Mesendoderm (in vitro differentiated cells): ENCODE data around the gene PILRB.
"Not testable (repeated sequence)": the region's sequence is repeated elsewhere in the genome, so short reads cannot be mapped to it uniquely, and the experiment has no call there.

ENCODE experiments used
- DNase-seq: peaks from one replicate; pipeline ENCODE4 v3.0.0; 2013
- H2AK5ac ChIP-seq: 2 replicates; pipeline ENCODE4 v1.6.1; 2013; ENCODE audit warnings: low read length, inconsistent platforms
- H2BK120ac ChIP-seq: 2 replicates; pipeline ENCODE4 v1.6.1; 2013; ENCODE audit warnings: low read depth, mild to moderate bottlenecking, low read length, moderate library complexity, mixed read lengths
- H2BK15ac ChIP-seq: replicated peaks from 2 replicates; pipeline ENCODE4 v1.6.1; 2013; ENCODE audit warnings: low read depth, mild to moderate bottlenecking, moderate library complexity
- H2BK5ac ChIP-seq: 2 replicates; pipeline ENCODE4 v1.6.1; 2013; ENCODE audit warnings: low read length, inconsistent platforms
- H3K18ac ChIP-seq: 2 replicates; pipeline ENCODE4 v1.6.1; 2013; ENCODE audit warnings: mild to moderate bottlenecking, low read length, mixed read lengths
- H3K23ac ChIP-seq: one replicate; pipeline ENCODE4 v1.6.1; 2013; ENCODE audit warnings: low read length
- H3K27ac ChIP-seq: 2 replicates; pipeline ENCODE4 v1.5.1; 2013; ENCODE audit warnings: low read depth, mild to moderate bottlenecking, inconsistent platforms, low read length, moderate library complexity
- H3K27me3 ChIP-seq: 2 replicates; pipeline ENCODE4 v1.6.1; 2013; ENCODE audit warnings: low read length, control low read depth, mild to moderate bottlenecking, inconsistent platforms; ENCODE audit not compliant: insufficient read depth, poor library complexity
- H3K36me3 ChIP-seq: 2 replicates; pipeline ENCODE4 v1.6.1; 2013; ENCODE audit warnings: low read length, inconsistent platforms; ENCODE audit not compliant: control insufficient read depth, insufficient read depth
- H3K4ac ChIP-seq: one replicate; pipeline ENCODE4 v1.6.1; 2013; ENCODE audit warnings: low read depth, mild to moderate bottlenecking, low read length, moderate library complexity
- H3K4me1 ChIP-seq: 2 replicates; pipeline ENCODE4 v1.6.1; 2013; ENCODE audit warnings: low read depth, low read length, inconsistent platforms; ENCODE audit not compliant: control insufficient read depth
- H3K4me2 ChIP-seq: 2 replicates; pipeline ENCODE4 v1.6.1; 2013; ENCODE audit warnings: low read length
- H3K4me3 ChIP-seq: 2 replicates; pipeline ENCODE4 v1.5.1; 2013; ENCODE audit warnings: mild to moderate bottlenecking, low read length
- H3K56ac ChIP-seq: one replicate; pipeline ENCODE4 v1.6.1; 2013; ENCODE audit warnings: low read length
- H3K79me1 ChIP-seq: 2 replicates; pipeline ENCODE4 v1.6.1; 2013; ENCODE audit warnings: low read length, inconsistent platforms
- H3K79me2 ChIP-seq: 2 replicates; pipeline ENCODE4 v1.6.1; 2013; ENCODE audit warnings: mild to moderate bottlenecking, low read length; ENCODE audit not compliant: control insufficient read depth, insufficient read depth
- H3K9ac ChIP-seq: 2 replicates; pipeline ENCODE4 v1.6.1; 2013; ENCODE audit warnings: low read length, inconsistent platforms
- H4K5ac ChIP-seq: one replicate; pipeline ENCODE4 v1.6.1; 2013; ENCODE audit warnings: low read length
- H4K8ac ChIP-seq: one replicate; pipeline ENCODE4 v1.6.1; 2013; ENCODE audit warnings: low read depth, mild to moderate bottlenecking, control low read depth, low read length, moderate library complexity
- WGBS: extraction: QIAGEN DNeasy Blood & Tissue Kit; methylation state at CpG from one replicate; pipeline ENCODE4 v1.1.7; 2013; ENCODE audit warnings: low lambda C conversion rate, missing lambda C conversion rate; ENCODE audit not compliant: insufficient coverage; ENCODE audit errors: extremely low coverage; 5-methylcytosine and 5-hydroxymethylcytosine counted together

PILRB gene

GRCh38 chr7:100344560-100345287, 13.2 kb upstream of the PILRB start:
- not testable (repeated sequence) for H3K18ac ChIP-seq, H3K27ac ChIP-seq, H3K23ac ChIP-seq, H3K79me2 ChIP-seq, H3K4me2 ChIP-seq, H3K27me3 ChIP-seq, H4K8ac ChIP-seq, H3K56ac ChIP-seq, H3K4me1 ChIP-seq, H2BK15ac ChIP-seq, H2AK5ac ChIP-seq, H3K79me1 ChIP-seq, H2BK120ac ChIP-seq, H4K5ac ChIP-seq, H3K9ac ChIP-seq, H3K4ac ChIP-seq, H3K4me3 ChIP-seq, H2BK5ac ChIP-seq
- WGBS = no CpG with 5 or more reads among the region's 13 CpGs
- DNase-seq = peak; percentile 66
- H3K36me3 ChIP-seq = peaks cover 18% of the 10 kb centered on the region

- H3K4ac ChIP-seq, H2BK15ac ChIP-seq, H2BK5ac ChIP-seq, H3K4me3 ChIP-seq, H3K18ac ChIP-seq, H4K5ac ChIP-seq, H2AK5ac ChIP-seq, H3K27ac ChIP-seq, H3K79me2 ChIP-seq, H2BK120ac ChIP-seq, H3K4me1 ChIP-seq, H3K4me2 ChIP-seq, H3K79me1 ChIP-seq, H3K9ac ChIP-seq, H4K8ac ChIP-seq, H3K27me3 ChIP-seq, H3K56ac ChIP-seq, H3K23ac ChIP-seq: not testable (repeated sequence)
- WGBS = no CpG with 5 or more reads among the region's 5 CpGs
- DNase-seq = peak; percentile 58
- H3K36me3 ChIP-seq = peaks cover 18% of the 10 kb centered on the region
These were observed 12.6 kb upstream of the PILRB start for GRCh38 chr7:100345288-100345672.

DNA sequence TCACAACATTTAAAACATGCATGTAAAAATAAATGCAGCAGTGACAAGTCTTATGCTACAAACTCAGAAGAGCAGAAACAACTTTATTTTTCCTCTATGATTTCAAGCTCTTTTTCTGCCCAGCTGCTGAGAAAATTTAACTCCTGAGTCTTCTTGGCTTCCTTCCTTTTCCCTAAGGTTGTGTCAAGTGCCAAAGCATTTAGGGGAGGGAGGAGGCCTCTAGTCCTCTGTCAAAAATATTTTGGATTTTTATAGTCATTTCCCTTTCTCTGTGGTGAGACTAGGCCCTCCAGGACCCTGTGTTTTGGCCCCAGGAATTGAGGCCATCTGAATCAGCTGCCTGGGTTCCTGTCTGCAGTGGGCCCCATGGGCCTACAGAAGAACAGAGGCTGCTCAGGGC, 11.0 kb upstream of the PILRB start:
- Histone ChIP-seq H3K56ac (no peak overlapping the region), H3K18ac (no peak overlapping the region), H2BK120ac (no peak overlapping the region), H4K8ac (no peak overlapping the region), H2AK5ac (no peak overlapping the region), H2BK15ac (no peak overlapping the region), H3K27ac (no peak overlapping the region), H3K27me3 (no peaks in the 10 kb centered on the region), H3K4ac (no peak overlapping the region), H3K9ac (no peak overlapping the region), H3K23ac (no peak overlapping the region), H3K36me3 (peaks cover 22% of the 10 kb centered on the region), H3K4me2 (no peak overlapping the region), H3K4me3 (no peak overlapping the region), H3K79me1 (peaks cover 3% of the 10 kb centered on the region), H2BK5ac (no peak overlapping the region), H4K5ac (no peak overlapping the region), H3K4me1 (no peaks in the 10 kb centered on the region), H3K79me2 (no peaks in the 10 kb centered on the region)
- DNase-seq = no peak

DNA sequence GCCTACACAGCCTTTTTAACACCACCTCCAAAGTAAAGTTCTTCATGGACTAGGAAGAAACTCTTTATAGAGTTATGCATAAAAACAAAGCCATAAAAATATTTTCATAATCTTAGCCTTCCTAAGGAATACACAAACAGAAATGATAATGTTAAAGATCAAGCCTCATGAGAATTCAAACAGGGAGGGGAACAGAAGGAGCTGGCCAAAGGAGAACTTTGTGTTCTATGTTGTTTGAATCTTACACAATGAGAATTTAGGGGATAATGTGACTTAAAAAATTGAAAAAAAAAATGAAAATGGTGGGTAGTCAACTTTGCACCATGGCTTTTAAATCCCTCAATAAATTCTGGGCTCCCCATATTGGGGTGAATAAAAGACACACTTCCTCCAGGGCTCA, 9.1 kb upstream of the PILRB start:
- H4K8ac ChIP-seq = no peak overlapping the region
- H3K18ac ChIP-seq = no peak overlapping the region
- H3K27ac ChIP-seq = no peak overlapping the region
- no peak overlapping the region for H3K4me2 ChIP-seq
- H3K79me2 ChIP-seq = no peaks in the 10 kb centered on the region
- H3K9ac ChIP-seq = no peak overlapping the region
- peaks cover 20% of the 10 kb centered on the region for H3K36me3 ChIP-seq
- H2BK5ac ChIP-seq = no peak overlapping the region
- H3K56ac ChIP-seq = no peak overlapping the region
- no peak for DNase-seq
- no peak overlapping the region for H2AK5ac ChIP-seq
- H3K4ac ChIP-seq = no peak overlapping the region
- H2BK120ac ChIP-seq = no peak overlapping the region
- no peaks in the 10 kb centered on the region for H3K4me1 ChIP-seq
- no peak overlapping the region for H3K4me3 ChIP-seq
- no peaks in the 10 kb centered on the region for H3K79me1 ChIP-seq
- H3K23ac ChIP-seq = no peak overlapping the region
- no peak overlapping the region for H2BK15ac ChIP-seq
- H4K5ac ChIP-seq = no peak overlapping the region
- H3K27me3 ChIP-seq = no peaks in the 10 kb centered on the region

DNA sequence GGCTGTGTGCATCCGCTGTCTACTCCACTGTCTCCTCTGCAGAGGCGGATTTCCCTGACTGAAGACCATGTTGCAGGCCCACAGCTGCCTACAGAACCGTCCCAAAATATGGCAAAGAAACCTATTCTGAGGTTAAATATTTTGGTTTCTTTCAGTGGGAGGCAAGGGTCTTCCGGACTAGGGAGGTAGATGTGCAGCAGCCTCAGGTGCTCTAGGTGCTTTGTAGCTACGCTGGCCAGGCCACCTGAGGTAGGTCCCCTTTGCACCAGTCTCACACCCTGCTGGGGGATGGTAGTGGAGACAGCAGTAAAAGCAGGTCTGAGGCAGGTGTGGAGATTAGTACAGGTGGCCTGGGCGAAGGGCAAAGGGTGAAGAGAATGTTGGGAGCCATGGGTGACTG, 8.2 kb upstream of the PILRB start:
- Histone ChIP-seq H3K4ac (no peak overlapping the region), H3K18ac (no peak overlapping the region), H3K4me2 (no peak overlapping the region), H2AK5ac (no peak overlapping the region), H3K27ac (no peak overlapping the region), H3K79me1 (no peaks in the 10 kb centered on the region), H3K9ac (no peak overlapping the region), H2BK15ac (no peak overlapping the region), H3K27me3 (no peaks in the 10 kb centered on the region), H3K4me1 (no peaks in the 10 kb centered on the region), H2BK120ac (no peak overlapping the region), H3K23ac (no peak overlapping the region), H4K5ac (no peak overlapping the region), H3K56ac (no peak overlapping the region), H3K36me3 (peaks cover 22% of the 10 kb centered on the region), H4K8ac (no peak overlapping the region), H3K4me3 (no peak overlapping the region), H3K79me2 (no peaks in the 10 kb centered on the region), H2BK5ac (no peak overlapping the region)
- no CpG with 5 or more reads among the region's 6 CpGs for WGBS
- DNase-seq = no peak

GRCh38 chr7:100351657-100352058, 6.3 kb upstream of the PILRB start:
- Histone ChIP-seq H3K79me1 (no peaks in the 10 kb centered on the region), H3K4me2 (no peak overlapping the region), H3K56ac (no peak overlapping the region), H3K23ac (no peak overlapping the region), H3K36me3 (peaks cover 20% of the 10 kb centered on the region), H2BK120ac (no peak overlapping the region), H4K5ac (no peak overlapping the region), H2AK5ac (no peak overlapping the region), H3K4me3 (no peak overlapping the region), H2BK15ac (no peak overlapping the region), H3K27me3 (no peaks in the 10 kb centered on the region), H3K9ac (no peak overlapping the region), H4K8ac (no peak overlapping the region), H3K4me1 (no peaks in the 10 kb centered on the region), H3K18ac (no peak overlapping the region), H3K27ac (no peak overlapping the region), H3K4ac (no peak overlapping the region), H2BK5ac (no peak overlapping the region), H3K79me2 (no peaks in the 10 kb centered on the region)
- WGBS = no CpG with 5 or more reads among the region's 6 CpGs
- DNase-seq = no peak
